ENCODE results near the gene RXRA. TPM values are rescaled to one million over a fixed set of nuclear protein-coding genes. Genes with fewer than 3 reads are reported as not detected.

Gene RXRA
- total RNA-seq, 1 donor from 2014 or later: 20.5 TPM

GRCh38 chr9:134346151-134346550 is 19.9 kb downstream of the RXRA start:
- no peak for TF ChIP-seq CTCF (IDR thresholded peaks at IDR 0.05; ENCODE audit: partially characterized antibody, unreplicated experiment)
- Mint-ChIP-seq H3K36me3 (ENCODE audit: unreplicated experiment) (no peaks in the 10 kb centered on the region), H3K27me3 (ENCODE audit: unreplicated experiment) (peaks cover 8% of the 10 kb centered on the region), H3K4me3 (ENCODE audit: unreplicated experiment) (no peak overlapping the region), H3K9me3 (ENCODE audit: unreplicated experiment) (peaks cover 3% of the 10 kb centered on the region), H3K4me1 (ENCODE audit: low read depth, unreplicated experiment) (peaks cover 23% of the 10 kb centered on the region), H3K27ac (ENCODE audit: unreplicated experiment) (no peak overlapping the region)
- DNase-seq: peak; percentile 55

GRCh38 chr9:134346840-134347583 is 20.8 kb downstream of the RXRA start:
- Mint-ChIP-seq H3K27ac (ENCODE audit: unreplicated experiment) (peak overlapping the region; percentile 38), H3K4me3 (ENCODE audit: unreplicated experiment) (peak overlapping the region; percentile 55), H3K4me1 (ENCODE audit: low read depth, unreplicated experiment) (peaks cover 28% of the 10 kb centered on the region), H3K27me3 (ENCODE audit: unreplicated experiment) (peaks cover 8% of the 10 kb centered on the region), H3K9me3 (ENCODE audit: unreplicated experiment) (peaks cover 5% of the 10 kb centered on the region), H3K36me3 (ENCODE audit: unreplicated experiment) (no peaks in the 10 kb centered on the region)
- no peak for DNase-seq
- TF ChIP-seq CTCF (IDR thresholded peaks at IDR 0.05; ENCODE audit: partially characterized antibody, unreplicated experiment): no peak

GRCh38 chr9:134347996-134348395 is 21.7 kb downstream of the RXRA start:
- H3K9me3 Mint-ChIP-seq (ENCODE audit: unreplicated experiment): peaks cover 5% of the 10 kb centered on the region
- peak overlapping the region; percentile 73 for H3K4me3 Mint-ChIP-seq (ENCODE audit: unreplicated experiment)
- TF ChIP-seq CTCF (IDR thresholded peaks at IDR 0.05; ENCODE audit: partially characterized antibody, unreplicated experiment): no peak
- peaks cover 25% of the 10 kb centered on the region for H3K4me1 Mint-ChIP-seq (ENCODE audit: low read depth, unreplicated experiment)
- H3K27me3 Mint-ChIP-seq (ENCODE audit: unreplicated experiment): peaks cover 6% of the 10 kb centered on the region
- H3K27ac Mint-ChIP-seq (ENCODE audit: unreplicated experiment): peak overlapping the region; percentile 76
- H3K36me3 Mint-ChIP-seq (ENCODE audit: unreplicated experiment): no peaks in the 10 kb centered on the region
- DNase-seq: no peak

- Mint-ChIP-seq H3K27me3 (ENCODE audit: unreplicated experiment) (peaks cover 8% of the 10 kb centered on the region), H3K4me1 (ENCODE audit: low read depth, unreplicated experiment) (peaks cover 24% of the 10 kb centered on the region), H3K9me3 (ENCODE audit: unreplicated experiment) (peaks cover 4% of the 10 kb centered on the region), H3K4me3 (ENCODE audit: unreplicated experiment) (no peak overlapping the region), H3K27ac (ENCODE audit: unreplicated experiment) (peak overlapping the region; percentile 33), H3K36me3 (ENCODE audit: unreplicated experiment) (no peaks in the 10 kb centered on the region)
- TF ChIP-seq CTCF (IDR thresholded peaks at IDR 0.05; ENCODE audit: partially characterized antibody, unreplicated experiment): no peak
- DNase-seq: no peak
Observed at GRCh38 chr9:134348404-134349155, 22.3 kb downstream of the RXRA start.

- H3K4me1 Mint-ChIP-seq (ENCODE audit: low read depth, unreplicated experiment): peaks cover 21% of the 10 kb centered on the region
- H3K27me3 Mint-ChIP-seq (ENCODE audit: unreplicated experiment): peaks cover 12% of the 10 kb centered on the region
- peaks cover 4% of the 10 kb centered on the region for H3K9me3 Mint-ChIP-seq (ENCODE audit: unreplicated experiment)
- H3K4me3 Mint-ChIP-seq (ENCODE audit: unreplicated experiment): no peak overlapping the region
- H3K36me3 Mint-ChIP-seq (ENCODE audit: unreplicated experiment): no peaks in the 10 kb centered on the region
- DNase-seq: no peak
- H3K27ac Mint-ChIP-seq (ENCODE audit: unreplicated experiment): peak overlapping the region; percentile 52
- no peak for TF ChIP-seq CTCF (IDR thresholded peaks at IDR 0.05; ENCODE audit: partially characterized antibody, unreplicated experiment)
Observed at GRCh38 chr9:134349936-134350335, 23.7 kb downstream of the RXRA start.

Measured in glutamatergic neuron (in vitro differentiated cells).